Lower leg skin (tissue), 4 donors: ENCODE results near the gene STK24. TPM values are rescaled to one million over a fixed set of nuclear protein-coding genes. Genes with fewer than 3 reads are reported as not detected.

Experiments
- DNase-seq, 2 donors: peaks; one replicate each; pipeline ENCODE4 v3.0.0-alpha.2; 2019; ENCODE audit warnings: low spot score in 2 of 2
- H3K4me3 ChIP-seq: fragments of 200-600 bp; sonication (generic); 2 replicates; pipeline ENCODE4 v1.5.1; 2017; ENCODE audit warnings: mild to moderate bottlenecking, low read depth; ENCODE audit not compliant: poor library complexity, severe bottlenecking
- CTCF ChIP-seq, 3 donors: fragments of 450-650 bp; IDR thresholded peaks; one replicate each; pipeline ENCODE4 v1.5.1; 2016; ENCODE audit warnings: antibody characterized with exemption in 3 of 3, mild to moderate bottlenecking in 3 of 3, moderate library complexity in 2 of 3
- POLR2A ChIP-seq, 2 donors: fragments of 450-650 bp; IDR thresholded peaks; one replicate each; pipeline ENCODE4 v1.6.1; 2016 to 2017; ENCODE audit warnings: antibody characterized with exemption in 2 of 2, mild to moderate bottlenecking in 1 of 2, moderate library complexity in 1 of 2
- WGBS, 2 donors: methylation state at CpG; one replicate each; pipeline ENCODE4 v1.1.5; 2018; 5-methylcytosine and 5-hydroxymethylcytosine counted together
- intact Hi-C: fragments of 100-400 bp; cut with DNase I; formaldehyde crosslinking; loops from one replicate; pipeline ENCODE4 v1.15.0; 2023; ENCODE audit warnings: low total_unique reads
- total RNA-seq, 4 donors: library from RNA; depleted of rRNA; stranded (reverse); fragments of >200 nt; gene quantifications; one replicate each; pipeline ENCODE4 v1.1.0, GENCODE V29; 2016

STK24 gene
- total RNA-seq, 4 donors from 2014 or later: 212 to 281 (median 266) TPM

GRCh38 chr13:98475522-98475921, 101.4 kb downstream of the STK24 start:
- no peak overlapping the region for H3K4me3 ChIP-seq
- no peak for TF ChIP-seq POLR2A (IDR thresholded peaks at IDR 0.05)
- TF ChIP-seq CTCF (IDR thresholded peaks at IDR 0.05): no peak
- whole genome bisulfite sequencing, 2 donors: 59 to 68% methylated on average over 12 to 13 of the region's 13 CpGs
- intact Hi-C loops: loop anchor here (10.0 kb wide), 1 partner anchor 1191 kb away; no protein-coding TSS in a partner anchor
- DNase-seq: peak in 1 of 2 donors; percentile 65

GRCh38 chr13:98474761-98475160, 102.1 kb downstream of the STK24 start:
- TF ChIP-seq POLR2A (IDR thresholded peaks at IDR 0.05): no peak
- TF ChIP-seq CTCF (IDR thresholded peaks at IDR 0.05): no peak
- intact Hi-C loops: loop anchor here (10.0 kb wide), 1 partner anchor 1190 kb away; no protein-coding TSS in a partner anchor
- no peak overlapping the region for H3K4me3 ChIP-seq
- WGBS, 2 donors: 94% methylated on average over 19 to 23 of the region's 24 CpGs
- DNase-seq: peak in 1 of 2 donors; percentile 83

GRCh38 chr13:98474292-98474691, 102.6 kb downstream of the STK24 start:
- WGBS, 2 donors: 93 to 95% methylated on average over 10 of the region's 10 CpGs
- peak in 1 of 2 donors; percentile 68 for DNase-seq
- intact Hi-C loops: loop anchor here (10.0 kb wide), 1 partner anchor 1189 kb away; no protein-coding TSS in a partner anchor
- no peak for TF ChIP-seq CTCF (IDR thresholded peaks at IDR 0.05)
- no peak for TF ChIP-seq POLR2A (IDR thresholded peaks at IDR 0.05)
- H3K4me3 ChIP-seq: no peak overlapping the region

- no peak for TF ChIP-seq POLR2A (IDR thresholded peaks at IDR 0.05)
- WGBS, 2 donors: 90 to 91% methylated on average over 7 of the region's 7 CpGs
- intact Hi-C loops: loop anchor here (10.0 kb wide), 1 partner anchor 1189 kb away; no protein-coding TSS in a partner anchor
- no peak for DNase-seq
- H3K4me3 ChIP-seq: no peak overlapping the region
Measured at GRCh38 chr13:98473788-98474144, 103.1 kb downstream of the STK24 start.

GRCh38 chr13:98473135-98473787, 103.6 kb downstream of the STK24 start:
- 69 to 71% methylated on average over 5 of the region's 5 CpGs for WGBS, 2 donors
- no peak for DNase-seq
- TF ChIP-seq POLR2A (IDR thresholded peaks at IDR 0.05) (no peak), CTCF (IDR thresholded peaks at IDR 0.05) (no peak)
- intact Hi-C loops: loop anchor here (10.0 kb wide), 1 partner anchor 1188 kb away; no protein-coding TSS in a partner anchor
- no peak overlapping the region for H3K4me3 ChIP-seq

- intact Hi-C loops: loop anchor here (10.0 kb wide), 1 partner anchor 1187 kb away; no protein-coding TSS in a partner anchor
- H3K4me3 ChIP-seq: no peak overlapping the region
- WGBS, 2 donors: 85 to 93% methylated on average over 10 of the region's 10 CpGs
- TF ChIP-seq CTCF (IDR thresholded peaks at IDR 0.05): no peak
- no peak for TF ChIP-seq POLR2A (IDR thresholded peaks at IDR 0.05)
- peak in 1 of 2 donors; percentile 77 for DNase-seq
Measured at GRCh38 chr13:98471934-98472333, 105.0 kb downstream of the STK24 start.
